ENCODE measurements around the gene HLCS.

DNA sequence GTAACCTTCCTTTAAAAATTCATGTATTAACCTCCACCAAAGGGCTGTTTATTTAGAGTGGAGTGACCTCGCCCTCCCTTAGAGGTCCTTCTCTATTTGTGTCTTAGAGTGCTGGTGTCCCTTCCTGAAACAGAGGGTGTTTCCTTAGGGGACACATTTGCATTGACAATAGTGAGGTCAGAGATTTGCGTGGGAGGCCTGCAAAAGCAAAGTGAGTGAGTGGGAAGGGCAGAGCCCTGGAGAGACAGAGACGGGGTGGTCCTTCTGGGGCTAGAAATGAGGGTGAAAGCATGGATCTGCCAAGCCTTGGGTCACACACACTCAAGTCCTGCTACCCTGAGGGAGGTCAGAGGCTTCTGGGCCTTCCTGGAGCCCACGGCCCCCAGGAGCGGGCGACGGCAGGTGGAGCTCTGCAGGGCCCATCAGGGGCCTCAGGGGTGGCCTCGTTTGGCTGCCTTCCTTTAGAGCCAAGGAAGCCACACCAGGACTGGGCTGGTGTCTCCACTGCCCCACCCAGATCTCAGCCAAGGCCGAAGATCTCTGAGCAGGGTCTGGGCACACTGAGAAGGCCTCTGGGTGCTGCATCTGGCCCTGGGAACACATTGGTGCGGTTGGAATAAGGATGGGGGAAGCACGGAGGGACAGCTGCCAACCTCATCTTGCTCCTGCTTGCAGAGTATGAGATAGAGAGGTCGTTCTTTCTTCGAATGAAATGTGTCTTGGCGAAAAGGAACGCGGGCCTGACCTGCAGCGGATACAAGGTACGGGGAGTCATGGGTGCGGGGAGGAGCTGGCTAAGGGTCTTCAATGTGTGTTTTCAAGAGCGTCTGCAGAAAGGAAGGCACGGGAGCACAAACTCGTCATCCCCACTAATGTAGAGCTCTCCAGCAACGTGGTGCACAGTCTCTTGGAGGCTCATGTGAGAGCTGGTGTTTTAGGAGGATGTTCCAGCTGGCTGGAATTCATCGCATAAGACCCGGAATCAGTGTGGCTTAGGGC, 243.8 kb downstream of the HLCS start:
- TF ChIP-seq EZH2phosphoT487 (IDR thresholded peaks at IDR 0.05; ENCODE audit: low read length): no peak
- TF ChIP-seq, protein P1, sequence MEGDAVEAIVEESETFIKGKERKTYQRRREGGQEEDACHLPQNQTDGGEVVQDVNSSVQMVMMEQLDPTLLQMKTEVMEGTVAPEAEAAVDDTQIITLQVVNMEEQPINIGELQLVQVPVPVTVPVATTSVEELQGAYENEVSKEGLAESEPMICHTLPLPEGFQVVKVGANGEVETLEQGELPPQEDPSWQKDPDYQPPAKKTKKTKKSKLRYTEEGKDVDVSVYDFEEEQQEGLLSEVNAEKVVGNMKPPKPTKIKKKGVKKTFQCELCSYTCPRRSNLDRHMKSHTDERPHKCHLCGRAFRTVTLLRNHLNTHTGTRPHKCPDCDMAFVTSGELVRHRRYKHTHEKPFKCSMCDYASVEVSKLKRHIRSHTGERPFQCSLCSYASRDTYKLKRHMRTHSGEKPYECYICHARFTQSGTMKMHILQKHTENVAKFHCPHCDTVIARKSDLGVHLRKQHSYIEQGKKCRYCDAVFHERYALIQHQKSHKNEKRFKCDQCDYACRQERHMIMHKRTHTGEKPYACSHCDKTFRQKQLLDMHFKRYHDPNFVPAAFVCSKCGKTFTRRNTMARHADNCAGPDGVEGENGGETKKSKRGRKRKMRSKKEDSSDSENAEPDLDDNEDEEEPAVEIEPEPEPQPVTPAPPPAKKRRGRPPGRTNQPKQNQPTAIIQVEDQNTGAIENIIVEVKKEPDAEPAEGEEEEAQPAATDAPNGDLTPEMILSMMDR (IDR thresholded peaks at IDR 0.05; ENCODE audit: low read length): no peak
